Measurements from ENCODE around the gene RB1.

Gene RB1

GRCh38 chr13:48493851-48494250 is 190.3 kb downstream of the RB1 start:
- no peaks in the 10 kb centered on the region for H3K9me3 ChIP-seq (ENCODE audit: control insufficient read depth, low read length)
- H3K27me3 ChIP-seq (ENCODE audit: control insufficient read depth, insufficient read depth, low read length) = no peaks in the 10 kb centered on the region
- no peak overlapping the region for H3K9ac ChIP-seq (ENCODE audit: low read length)
- no peaks in the 10 kb centered on the region for H3K36me3 ChIP-seq (ENCODE audit: control insufficient read depth, insufficient read depth, low read length)
- no peak overlapping the region for H3K4me3 ChIP-seq (ENCODE audit: low read length)
- H3K4me1 ChIP-seq (ENCODE audit: control insufficient read depth, insufficient read depth, low read length) = peaks cover 5% of the 10 kb centered on the region

DNA sequence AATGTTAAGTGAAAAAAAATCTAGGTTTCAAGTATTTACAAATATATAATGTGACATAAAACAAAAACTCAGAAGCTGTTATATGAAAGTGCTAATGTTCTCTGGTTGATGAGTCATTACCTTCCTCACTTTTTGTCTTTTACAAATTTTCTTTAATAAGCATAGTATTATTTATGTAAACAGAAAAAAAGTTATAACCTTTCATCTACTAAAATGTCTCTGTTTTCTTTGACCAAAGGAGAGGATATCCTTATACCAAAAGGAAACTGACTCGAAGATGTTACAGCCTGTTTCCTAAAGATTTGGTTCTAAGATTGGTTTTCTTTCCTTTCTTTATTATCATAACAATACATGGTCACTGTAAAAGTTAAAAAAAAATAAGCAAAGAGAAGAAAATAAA is 191.3 kb downstream of the RB1 start:
- H3K9ac ChIP-seq (ENCODE audit: low read length) = no peak overlapping the region
- H3K4me3 ChIP-seq (ENCODE audit: low read length) = no peak overlapping the region
- H3K27me3 ChIP-seq (ENCODE audit: control insufficient read depth, insufficient read depth, low read length) = no peaks in the 10 kb centered on the region
- H3K4me1 ChIP-seq (ENCODE audit: control insufficient read depth, insufficient read depth, low read length) = peaks cover 5% of the 10 kb centered on the region
- no peaks in the 10 kb centered on the region for H3K36me3 ChIP-seq (ENCODE audit: control insufficient read depth, insufficient read depth, low read length)
- no peaks in the 10 kb centered on the region for H3K9me3 ChIP-seq (ENCODE audit: control insufficient read depth, low read length)

DNA sequence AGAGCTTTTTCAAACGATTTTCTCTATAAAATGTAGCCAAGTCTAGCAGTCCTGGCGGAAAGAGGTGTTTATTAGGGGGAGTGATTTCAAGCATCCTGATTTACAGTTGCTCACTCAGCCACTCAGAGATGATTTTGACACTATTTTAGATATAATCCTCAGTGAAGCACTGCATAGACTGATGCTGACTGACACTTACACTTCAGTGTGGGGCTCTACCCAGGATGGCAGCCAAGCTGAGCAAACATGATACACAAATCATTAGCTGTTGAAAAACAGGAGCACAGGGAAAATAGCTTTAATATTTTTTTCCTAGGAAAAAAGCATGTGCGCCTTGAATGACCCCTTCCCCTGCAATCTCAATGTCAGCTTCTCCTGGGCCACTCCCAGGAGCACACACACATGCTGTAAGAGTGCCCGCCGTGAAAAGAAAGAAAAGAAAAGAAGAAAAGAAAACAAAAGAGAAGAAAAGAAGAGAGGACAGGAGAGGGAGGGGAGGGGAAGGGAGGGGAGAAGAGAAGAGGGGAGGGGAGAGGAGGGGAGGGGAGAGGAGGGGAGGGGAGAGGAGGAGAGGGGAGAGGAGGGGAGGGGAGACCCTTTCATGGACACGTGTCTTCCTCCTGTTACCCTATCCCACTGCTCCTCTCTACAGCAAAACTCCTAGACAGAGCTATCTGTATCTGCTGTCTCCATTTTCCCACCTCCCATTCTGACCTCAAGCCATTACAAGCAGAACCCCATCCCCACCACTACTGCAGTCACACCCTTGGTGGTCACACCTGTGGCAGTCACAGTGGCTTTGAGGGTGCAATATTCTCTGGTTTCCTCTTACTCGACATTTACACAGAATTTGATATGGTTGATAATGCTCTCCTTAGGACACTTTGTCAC is 193.0 kb downstream of the RB1 start:
- H3K9me3 ChIP-seq (ENCODE audit: control insufficient read depth, low read length) = no peaks in the 10 kb centered on the region
- peaks cover 5% of the 10 kb centered on the region for H3K4me1 ChIP-seq (ENCODE audit: control insufficient read depth, insufficient read depth, low read length)
- no peak overlapping the region for H3K9ac ChIP-seq (ENCODE audit: low read length)
- no peak overlapping the region for H3K4me3 ChIP-seq (ENCODE audit: low read length)
- H3K27me3 ChIP-seq (ENCODE audit: control insufficient read depth, insufficient read depth, low read length) = no peaks in the 10 kb centered on the region
- no peaks in the 10 kb centered on the region for H3K36me3 ChIP-seq (ENCODE audit: control insufficient read depth, insufficient read depth, low read length)

DNA sequence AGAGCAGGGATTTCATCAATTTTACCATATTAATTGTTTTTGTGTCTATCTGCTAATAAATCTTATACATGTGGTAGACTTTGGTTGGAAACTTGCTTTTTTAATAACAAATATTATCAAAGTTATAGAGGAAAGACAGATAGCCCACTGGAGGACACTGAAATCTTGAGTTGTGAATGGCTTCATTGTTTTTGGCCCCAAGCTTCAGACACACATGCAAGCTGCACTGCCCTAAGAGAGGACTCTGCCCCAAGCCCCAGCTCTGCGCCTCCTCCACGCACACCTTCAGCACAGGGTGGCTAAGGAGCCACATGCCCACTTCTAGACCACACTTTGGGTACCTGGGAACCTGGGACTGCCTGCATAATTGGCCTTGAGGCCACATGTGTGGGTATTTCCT is 194.1 kb downstream of the RB1 start:
- Histone ChIP-seq H3K4me3 (ENCODE audit: low read length) (no peak overlapping the region), H3K36me3 (ENCODE audit: control insufficient read depth, insufficient read depth, low read length) (no peaks in the 10 kb centered on the region), H3K9me3 (ENCODE audit: control insufficient read depth, low read length) (no peaks in the 10 kb centered on the region), H3K4me1 (ENCODE audit: control insufficient read depth, insufficient read depth, low read length) (peaks cover 5% of the 10 kb centered on the region), H3K27me3 (ENCODE audit: control insufficient read depth, insufficient read depth, low read length) (no peaks in the 10 kb centered on the region), H3K9ac (ENCODE audit: low read length) (no peak overlapping the region)

- H3K36me3 ChIP-seq (ENCODE audit: control insufficient read depth, insufficient read depth, low read length) = no peaks in the 10 kb centered on the region
- H3K9me3 ChIP-seq (ENCODE audit: control insufficient read depth, low read length) = no peaks in the 10 kb centered on the region
- H3K4me1 ChIP-seq (ENCODE audit: control insufficient read depth, insufficient read depth, low read length) = peaks cover 5% of the 10 kb centered on the region
- H3K4me3 ChIP-seq (ENCODE audit: low read length) = no peak overlapping the region
- no peaks in the 10 kb centered on the region for H3K27me3 ChIP-seq (ENCODE audit: control insufficient read depth, insufficient read depth, low read length)
- no peak overlapping the region for H3K9ac ChIP-seq (ENCODE audit: low read length)
Observed at GRCh38 chr13:48500652-48501197, 197.2 kb downstream of the RB1 start.

- no peak overlapping the region for H3K9ac ChIP-seq (ENCODE audit: low read length)
- H3K4me3 ChIP-seq (ENCODE audit: low read length) = no peak overlapping the region
- no peaks in the 10 kb centered on the region for H3K9me3 ChIP-seq (ENCODE audit: control insufficient read depth, low read length)
- no peaks in the 10 kb centered on the region for H3K36me3 ChIP-seq (ENCODE audit: control insufficient read depth, insufficient read depth, low read length)
- peaks cover 5% of the 10 kb centered on the region for H3K4me1 ChIP-seq (ENCODE audit: control insufficient read depth, insufficient read depth, low read length)
- no peaks in the 10 kb centered on the region for H3K27me3 ChIP-seq (ENCODE audit: control insufficient read depth, insufficient read depth, low read length)
Observed at GRCh38 chr13:48501705-48502104, 198.2 kb downstream of the RB1 start.

DNA sequence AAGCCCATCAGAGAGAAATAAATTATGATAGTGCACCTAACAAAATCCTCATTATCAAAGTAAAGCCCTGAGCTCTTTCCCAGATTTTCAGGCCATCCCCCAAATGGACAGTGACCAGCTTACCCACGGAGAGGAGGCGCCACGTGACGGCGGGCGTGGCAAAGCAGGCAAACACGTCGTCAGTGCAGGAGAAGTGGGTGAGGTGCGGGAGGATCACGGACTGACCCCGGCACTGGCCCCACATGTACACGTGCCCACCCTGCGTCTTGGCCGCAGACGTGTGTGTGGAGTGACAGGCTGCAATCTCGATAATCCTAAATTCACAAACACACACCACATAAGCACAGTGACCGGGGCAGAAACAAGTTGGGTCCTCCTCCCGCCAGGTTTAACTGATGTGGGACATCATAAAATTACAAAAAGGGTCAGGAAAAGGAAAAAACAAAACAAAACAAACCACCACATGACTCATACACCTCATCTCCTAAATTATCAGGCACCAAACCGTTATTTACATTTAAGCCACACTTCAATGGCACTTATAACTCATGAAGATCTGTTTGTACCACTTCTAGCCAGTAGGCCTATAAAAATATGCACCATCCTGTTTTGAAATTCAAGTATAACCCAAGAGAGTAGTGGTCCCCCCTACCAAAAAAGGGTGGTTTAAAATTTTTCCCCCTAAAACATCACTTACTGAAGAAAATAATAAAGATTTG is 199.2 kb downstream of the RB1 start:
- Histone ChIP-seq H3K9me3 (ENCODE audit: control insufficient read depth, low read length) (no peaks in the 10 kb centered on the region), H3K36me3 (ENCODE audit: control insufficient read depth, insufficient read depth, low read length) (no peaks in the 10 kb centered on the region), H3K4me1 (ENCODE audit: control insufficient read depth, insufficient read depth, low read length) (peaks cover 5% of the 10 kb centered on the region), H3K4me3 (ENCODE audit: low read length) (no peak overlapping the region), H3K9ac (ENCODE audit: low read length) (no peak overlapping the region), H3K27me3 (ENCODE audit: control insufficient read depth, insufficient read depth, low read length) (no peaks in the 10 kb centered on the region)

GRCh38 chr13:48504606-48505005 is 201.1 kb downstream of the RB1 start:
- Histone ChIP-seq H3K4me1 (ENCODE audit: control insufficient read depth, insufficient read depth, low read length) (peaks cover 5% of the 10 kb centered on the region), H3K36me3 (ENCODE audit: control insufficient read depth, insufficient read depth, low read length) (no peaks in the 10 kb centered on the region)

GRCh38 chr13:48505012-48505411 is 201.5 kb downstream of the RB1 start:
- Histone ChIP-seq H3K27me3 (ENCODE audit: control insufficient read depth, insufficient read depth, low read length) (no peaks in the 10 kb centered on the region), H3K4me1 (ENCODE audit: control insufficient read depth, insufficient read depth, low read length) (peaks cover 5% of the 10 kb centered on the region), H3K36me3 (ENCODE audit: control insufficient read depth, insufficient read depth, low read length) (no peaks in the 10 kb centered on the region), H3K4me3 (ENCODE audit: low read length) (no peak overlapping the region), H3K9ac (ENCODE audit: low read length) (no peak overlapping the region), H3K9me3 (ENCODE audit: control insufficient read depth, low read length) (no peaks in the 10 kb centered on the region)

More at GRCh38 chr13:48504606-48505005, 201.1 kb downstream of the RB1 start:
- Histone ChIP-seq H3K27me3 (ENCODE audit: control insufficient read depth, insufficient read depth, low read length) (no peaks in the 10 kb centered on the region), H3K9me3 (ENCODE audit: control insufficient read depth, low read length) (no peaks in the 10 kb centered on the region), H3K4me3 (ENCODE audit: low read length) (no peak overlapping the region), H3K9ac (ENCODE audit: low read length) (no peak overlapping the region)

DNA sequence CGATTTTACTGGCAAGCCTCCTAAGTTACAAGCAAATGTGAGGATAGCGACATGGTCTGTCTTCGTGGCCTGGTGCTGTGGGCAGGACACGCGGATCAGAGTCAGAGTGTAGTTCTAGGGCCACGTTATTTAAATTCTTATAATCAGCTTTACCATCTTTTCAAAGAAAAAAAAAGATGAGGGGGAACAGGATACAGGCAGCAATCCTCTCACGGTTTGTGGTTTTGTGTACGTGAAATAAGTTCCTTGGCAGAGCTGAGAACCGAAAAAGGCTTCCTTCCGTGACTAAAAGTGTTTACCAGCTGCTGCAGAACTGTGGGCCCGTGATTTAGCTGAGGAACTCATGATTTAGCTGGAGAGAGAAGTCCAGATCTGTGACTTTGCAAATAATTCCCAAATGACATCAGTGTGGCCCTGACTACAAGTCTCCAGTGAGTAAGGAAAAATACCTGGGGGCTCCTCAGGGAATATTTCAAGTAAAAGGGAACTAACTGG is 202.1 kb downstream of the RB1 start:
- no peaks in the 10 kb centered on the region for H3K9me3 ChIP-seq (ENCODE audit: control insufficient read depth, low read length)
- peaks cover 5% of the 10 kb centered on the region for H3K4me1 ChIP-seq (ENCODE audit: control insufficient read depth, insufficient read depth, low read length)
- H3K36me3 ChIP-seq (ENCODE audit: control insufficient read depth, insufficient read depth, low read length) = no peaks in the 10 kb centered on the region
- no peak overlapping the region for H3K9ac ChIP-seq (ENCODE audit: low read length)
- H3K4me3 ChIP-seq (ENCODE audit: low read length) = no peak overlapping the region
- no peaks in the 10 kb centered on the region for H3K27me3 ChIP-seq (ENCODE audit: control insufficient read depth, insufficient read depth, low read length)

- H3K9ac ChIP-seq (ENCODE audit: low read length) = no peak overlapping the region
- H3K36me3 ChIP-seq (ENCODE audit: control insufficient read depth, insufficient read depth, low read length) = no peaks in the 10 kb centered on the region
- no peak overlapping the region for H3K4me3 ChIP-seq (ENCODE audit: low read length)
- H3K4me1 ChIP-seq (ENCODE audit: control insufficient read depth, insufficient read depth, low read length) = peaks cover 5% of the 10 kb centered on the region
- no peaks in the 10 kb centered on the region for H3K9me3 ChIP-seq (ENCODE audit: control insufficient read depth, low read length)
- H3K27me3 ChIP-seq (ENCODE audit: control insufficient read depth, insufficient read depth, low read length) = no peaks in the 10 kb centered on the region
Observed at GRCh38 chr13:48506092-48506701, 202.6 kb downstream of the RB1 start.

DNA sequence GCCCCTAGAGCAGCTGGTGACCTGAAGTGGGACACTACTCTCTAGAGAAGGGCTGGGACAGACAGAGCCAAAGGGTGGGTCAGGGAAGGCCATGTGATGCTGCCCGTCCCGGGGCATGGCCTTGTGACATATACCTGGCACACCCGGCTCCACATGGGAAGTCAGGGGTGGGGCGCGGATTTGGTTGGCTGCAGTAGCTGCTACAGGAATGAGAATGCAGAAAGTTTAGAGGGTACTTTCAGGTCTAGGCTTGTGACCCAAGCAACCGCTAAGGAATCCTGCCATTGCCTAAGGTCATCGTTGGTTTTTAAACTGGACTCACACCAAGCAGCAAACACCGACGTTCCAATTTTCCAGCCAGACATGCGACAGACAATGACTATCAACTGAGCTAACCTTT is 203.5 kb downstream of the RB1 start:
- H3K27me3 ChIP-seq (ENCODE audit: control insufficient read depth, insufficient read depth, low read length) = no peaks in the 10 kb centered on the region
- no peak overlapping the region for H3K9ac ChIP-seq (ENCODE audit: low read length)
- no peak overlapping the region for H3K4me3 ChIP-seq (ENCODE audit: low read length)
- peaks cover 5% of the 10 kb centered on the region for H3K4me1 ChIP-seq (ENCODE audit: control insufficient read depth, insufficient read depth, low read length)
- no peaks in the 10 kb centered on the region for H3K9me3 ChIP-seq (ENCODE audit: control insufficient read depth, low read length)
- no peaks in the 10 kb centered on the region for H3K36me3 ChIP-seq (ENCODE audit: control insufficient read depth, insufficient read depth, low read length)
